NCI-H2196 treated with DMSO at 0.1 percent for 48 hours (cell line): ENCODE data around the gene CXCR6.

Experiments
- DNase-seq: peaks from one replicate; lab custom pipeline; 2025; ENCODE audit not compliant: unreplicated experiment; lab: John Stamatoyannopoulos, UW

Gene CXCR6

GRCh38 chr3:45943207-45943846 lies at the start of gene CXCR6:
TSS of gene CXCR6 (plus strand) at chr3:45943464. CDS start at chr3:45946482, 3,018 bp downstream.
- no peak for DNase-seq

GRCh38 chr3:45894015-45894414 lies 49.2 kb upstream of the CXCR6 start:
- DNase-seq, result no peak

- no peak for DNase-seq
Measured at GRCh38 chr3:45895686-45896468, 47.4 kb upstream of the CXCR6 start.

GRCh38 chr3:45896956-45897355 lies 46.3 kb upstream of the CXCR6 start:
- DNase-seq, result no peak

- DNase-seq, result no peak
Measured at GRCh38 chr3:45904931-45905330, 38.3 kb upstream of the CXCR6 start.

DNA sequence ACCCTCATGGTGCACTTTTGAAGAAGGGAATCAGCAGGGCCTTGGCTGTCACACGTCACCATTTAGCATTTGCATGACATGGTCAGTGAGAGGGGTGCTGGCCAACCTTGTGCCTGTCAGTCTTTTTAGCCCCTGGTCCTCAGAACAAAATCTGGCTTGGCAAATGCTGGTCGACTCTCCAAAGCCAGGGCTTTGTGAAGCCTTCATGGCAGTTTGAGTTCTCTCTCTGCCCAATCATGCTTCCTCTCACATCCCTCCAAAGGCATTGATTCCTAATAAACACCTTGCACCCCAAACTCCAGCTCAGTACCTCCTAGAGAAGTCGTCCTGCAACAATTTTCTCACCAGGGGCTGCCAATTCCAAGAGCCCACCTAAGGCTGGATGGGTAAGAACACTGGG lies 37.5 kb upstream of the CXCR6 start:
- no peak for DNase-seq

- DNase-seq, result no peak
Measured at GRCh38 chr3:45906681-45907407, 36.4 kb upstream of the CXCR6 start.

- no peak for DNase-seq
Measured at GRCh38 chr3:45907769-45908705, 35.2 kb upstream of the CXCR6 start.

DNA sequence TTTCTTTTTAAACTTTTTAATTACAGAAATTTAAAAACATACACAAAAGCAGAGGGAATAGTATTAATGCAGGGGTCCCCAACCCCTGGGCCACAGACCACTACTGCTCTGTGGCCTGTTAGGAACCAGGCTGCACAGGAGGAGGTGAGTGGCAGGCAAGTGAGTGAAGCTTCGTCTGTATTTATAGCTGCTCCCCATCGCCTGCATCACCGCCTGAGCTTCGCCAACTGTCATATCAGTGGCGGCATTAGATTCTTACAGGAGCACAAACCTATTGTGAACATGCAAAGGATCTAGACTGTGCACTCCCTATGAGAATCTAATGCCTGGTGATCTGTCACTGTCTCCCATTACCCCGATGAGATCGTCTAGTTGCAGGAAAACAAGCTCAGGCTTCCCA lies 34.5 kb upstream of the CXCR6 start:
- DNase-seq, result no peak

- no peak for DNase-seq
Measured at GRCh38 chr3:45909542-45909941, 33.7 kb upstream of the CXCR6 start.

- no peak for DNase-seq
Measured at GRCh38 chr3:45910892-45911291, 32.4 kb upstream of the CXCR6 start.

DNA sequence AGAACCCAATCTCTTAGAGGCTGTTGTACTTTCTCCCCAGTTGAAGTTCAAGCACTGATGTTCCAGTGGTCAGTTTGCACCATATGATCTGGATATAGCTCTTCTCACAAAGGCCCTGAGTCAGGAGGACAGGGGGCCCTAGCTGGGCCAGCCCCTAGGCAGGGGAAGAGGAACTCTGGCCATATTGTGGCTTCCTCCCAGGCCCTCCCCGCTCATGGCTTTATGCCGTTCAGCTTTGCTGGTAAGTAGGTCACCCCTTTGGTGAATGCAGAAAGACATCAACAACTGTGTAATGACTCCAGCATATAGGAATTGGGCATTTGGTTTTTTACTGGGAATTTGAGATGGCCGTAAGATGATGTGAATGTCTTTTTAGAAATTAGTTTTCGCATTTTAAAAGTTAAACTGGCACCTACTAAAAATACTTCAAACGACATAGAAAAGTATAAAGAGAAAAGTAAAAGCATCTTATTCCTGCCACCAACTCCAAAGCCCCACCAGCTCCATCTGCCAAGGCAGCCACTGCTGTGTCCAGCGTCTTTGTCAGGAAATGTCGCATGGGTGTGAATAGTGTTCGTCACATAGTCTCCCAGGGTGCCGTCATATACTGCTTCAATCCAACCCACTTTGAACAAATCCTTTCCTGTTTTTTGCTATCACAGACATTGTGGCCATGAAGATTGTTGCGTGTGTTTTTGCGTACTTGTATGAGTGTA lies 31.6 kb upstream of the CXCR6 start:
- DNase-seq, result no peak

- DNase-seq, result no peak
Measured at GRCh38 chr3:45912435-45912834, 30.8 kb upstream of the CXCR6 start.

- DNase-seq, result no peak
Measured at GRCh38 chr3:45914362-45915058, 28.8 kb upstream of the CXCR6 start.

DNA sequence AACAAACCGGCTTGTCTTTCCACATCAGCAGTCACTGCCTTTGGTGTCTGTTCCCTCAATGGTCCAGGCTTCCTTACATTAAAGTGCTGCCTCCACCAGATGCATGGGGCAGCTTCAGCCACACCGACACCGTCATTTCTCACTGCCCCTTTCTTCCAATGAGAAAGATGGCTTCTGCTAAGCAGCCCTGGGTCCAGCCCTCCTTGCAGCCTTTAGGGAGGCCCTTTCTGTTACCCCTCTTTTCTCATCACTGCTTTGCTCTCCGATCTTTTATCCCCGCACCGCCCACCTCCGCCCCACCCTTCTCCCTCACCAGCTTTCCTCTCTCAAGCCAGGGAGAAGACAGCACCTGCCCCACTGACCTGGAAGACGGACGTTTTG lies 28.2 kb upstream of the CXCR6 start:
- DNase-seq, result no peak

- no peak for DNase-seq
Measured at GRCh38 chr3:45915518-45916231, 27.6 kb upstream of the CXCR6 start.

- DNase-seq, result peak; percentile 10
Measured at GRCh38 chr3:45917146-45917898, 25.9 kb upstream of the CXCR6 start.
